Measurements from ENCODE around the gene PLEKHH1.

- no peak for TF ChIP-seq CTCF (IDR thresholded peaks at IDR 0.05; ENCODE audit: insufficient read depth, low read length, poor library complexity, severe bottlenecking)
- TF ChIP-seq EZH2phosphoT487 (conservative IDR thresholded peaks at IDR 0.05; ENCODE audit: low read length): no peak
These were observed 22.3 kb upstream of the PLEKHH1 start for GRCh38 chr14:67510836-67511235.

Data from SU-DHL-6 (cell line).